Transverse colon (tissue), 4 donors: Measurements from ENCODE around the gene CEACAM7. TPM values are rescaled to one million over a fixed set of nuclear protein-coding genes. Genes with fewer than 3 reads are reported as not detected.

Experiments
- DNase-seq: peaks from one replicate; pipeline ENCODE4 v3.0.0-alpha.2; 2019
- H3K27ac ChIP-seq, 4 donors: fragments of 200-600 bp; sonication (generic); 2 replicates each; pipeline ENCODE4 v1.5.1; 2016 to 2018; ENCODE audit warnings: inconsistent platforms in 4 of 4
- H3K27me3 ChIP-seq: fragments of 200-600 bp; sonication (generic); 2 replicates; pipeline ENCODE4 v1.5.1; 2017; ENCODE audit warnings: inconsistent platforms
- H3K36me3 ChIP-seq, 4 donors: fragments of 200-600 bp; sonication (generic); 2 replicates each; pipeline ENCODE4 v1.5.1; 2017 to 2019; ENCODE audit warnings: inconsistent platforms in 4 of 4
- H3K4me1 ChIP-seq, 4 donors: fragments of 200-600 bp; sonication (generic); 2 replicates each; pipeline ENCODE4 v1.5.1; 2017 to 2020; ENCODE audit warnings: inconsistent platforms in 4 of 4
- H3K4me3 ChIP-seq, 4 donors: fragments of 200-600 bp; sonication (generic); 1 replicate in 1 of 4; 2 replicates in 3 of 4; pipeline versions ENCODE4 v1.5.1 to v1.6.1; 2017 to 2019; ENCODE audit warnings: inconsistent platforms in 4 of 4
- H3K9me3 ChIP-seq, 2 donors: fragments of 200-600 bp; sonication (generic); 2 replicates each; pipeline ENCODE4 v1.5.1; 2017 to 2019; ENCODE audit warnings: inconsistent platforms in 2 of 2
- EP300 ChIP-seq: sonication (generic); formaldehyde crosslinking; IDR thresholded peaks from one replicate; pipeline ENCODE4 v1.6.1; 2017; ENCODE audit warnings: antibody characterized with exemption, low read depth
- POLR2A ChIP-seq: fragments of 450-650 bp; IDR thresholded peaks from one replicate; pipeline ENCODE4 v1.6.1; 2016; ENCODE audit warnings: antibody characterized with exemption, mild to moderate bottlenecking, moderate library complexity
- POLR2AphosphoS5 ChIP-seq, 3 donors: sonication (generic); formaldehyde crosslinking; IDR thresholded peaks; one replicate each; pipeline ENCODE4 v1.6.1; 2016; ENCODE audit warnings: antibody characterized with exemption in 3 of 3
- WGBS, 2 donors: methylation state at CpG; one replicate each; pipeline ENCODE4 v1.1.5; 2018; ENCODE audit warnings: low coverage in 1 of 2; 5-methylcytosine and 5-hydroxymethylcytosine counted together
- in situ Hi-C, 4 donors: fragments of 200-750 bp; cut with MboI; loops; one replicate each; pipeline versions ENCODE4 v1.15.0 to v1.15.1; 2017; ENCODE audit warnings: low sequenced_read_pairs in 3 of 4, low pct_ligation_motif_present in 1 of 4, low pct_unique_long_range_greater_than_20kb in 1 of 4
- intact Hi-C: fragments of 100-400 bp; cut with DNase I; formaldehyde crosslinking; loops from one replicate; pipeline ENCODE4 v1.15.1; 2023; ENCODE audit warnings: low total_unique reads
- total RNA-seq, 4 donors: library from RNA; depleted of rRNA; stranded (reverse); fragments of >200 nt; gene quantifications; one replicate each; pipeline ENCODE4 v1.1.0, GENCODE V29; 2016
- TF ChIP-seq, protein P1 (sequence below), 5 experiments: fragments of 200-600 bp in 3 of 5; fragments of 450-650 bp in 2 of 5; sonication (generic) in 3 of 5; IDR thresholded peaks; 1 replicate in 2 of 5; 2 replicates in 3 of 5; pipeline ENCODE4 v1.5.1; 2016 to 2017; ENCODE audit warnings: antibody characterized with exemption in 5 of 5, inconsistent platforms in 3 of 5, mild to moderate bottlenecking in 2 of 5, moderate library complexity in 1 of 5

Gene CEACAM7
- total RNA-seq, 4 donors from 2014 or later, result 26.3 to 2,498 (median 1,946) TPM

DNA sequence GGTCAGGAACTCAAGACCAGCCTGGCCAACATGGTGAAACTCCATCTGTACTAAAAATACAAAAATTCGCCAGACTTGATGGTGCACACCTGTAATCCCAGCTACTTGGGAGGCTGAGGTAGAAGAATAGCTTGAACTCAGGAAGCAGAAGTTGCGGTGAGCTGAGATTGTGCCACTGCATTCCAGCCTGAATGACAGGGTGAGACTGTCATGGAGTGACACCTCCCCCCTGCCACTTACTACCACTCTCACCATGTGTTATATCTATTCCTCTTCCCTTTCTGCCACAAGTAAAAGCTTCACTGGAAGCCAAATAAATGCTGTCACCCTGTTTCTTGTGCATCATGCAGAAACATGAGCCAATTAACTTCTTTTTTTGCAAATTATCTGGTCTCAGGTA, 50.6 kb downstream of the CEACAM7 start:
- H3K4me1 ChIP-seq, result peaks cover 0 to 4% (median 0%) of the 10 kb centered on the region in 4 donors
- H3K36me3 ChIP-seq, result no peaks in the 10 kb centered on the region
- H3K4me3 ChIP-seq, result no peak overlapping the region
- WGBS, 2 donors, result 74 to 100% methylated on average over 1 to 2 of the region's 2 CpGs
- TF ChIP-seq EP300, result no peak
- TF ChIP-seq, protein P1, sequence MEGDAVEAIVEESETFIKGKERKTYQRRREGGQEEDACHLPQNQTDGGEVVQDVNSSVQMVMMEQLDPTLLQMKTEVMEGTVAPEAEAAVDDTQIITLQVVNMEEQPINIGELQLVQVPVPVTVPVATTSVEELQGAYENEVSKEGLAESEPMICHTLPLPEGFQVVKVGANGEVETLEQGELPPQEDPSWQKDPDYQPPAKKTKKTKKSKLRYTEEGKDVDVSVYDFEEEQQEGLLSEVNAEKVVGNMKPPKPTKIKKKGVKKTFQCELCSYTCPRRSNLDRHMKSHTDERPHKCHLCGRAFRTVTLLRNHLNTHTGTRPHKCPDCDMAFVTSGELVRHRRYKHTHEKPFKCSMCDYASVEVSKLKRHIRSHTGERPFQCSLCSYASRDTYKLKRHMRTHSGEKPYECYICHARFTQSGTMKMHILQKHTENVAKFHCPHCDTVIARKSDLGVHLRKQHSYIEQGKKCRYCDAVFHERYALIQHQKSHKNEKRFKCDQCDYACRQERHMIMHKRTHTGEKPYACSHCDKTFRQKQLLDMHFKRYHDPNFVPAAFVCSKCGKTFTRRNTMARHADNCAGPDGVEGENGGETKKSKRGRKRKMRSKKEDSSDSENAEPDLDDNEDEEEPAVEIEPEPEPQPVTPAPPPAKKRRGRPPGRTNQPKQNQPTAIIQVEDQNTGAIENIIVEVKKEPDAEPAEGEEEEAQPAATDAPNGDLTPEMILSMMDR (IDR thresholded peaks at IDR 0.05), result no peak
- H3K27ac ChIP-seq, result no peak overlapping the region
- no peak for DNase-seq
- no peaks in the 10 kb centered on the region for H3K9me3 ChIP-seq
- intact Hi-C loops, result no loop called here
- in situ Hi-C loops, result no loop called here
- peaks cover 40% of the 10 kb centered on the region for H3K27me3 ChIP-seq

DNA sequence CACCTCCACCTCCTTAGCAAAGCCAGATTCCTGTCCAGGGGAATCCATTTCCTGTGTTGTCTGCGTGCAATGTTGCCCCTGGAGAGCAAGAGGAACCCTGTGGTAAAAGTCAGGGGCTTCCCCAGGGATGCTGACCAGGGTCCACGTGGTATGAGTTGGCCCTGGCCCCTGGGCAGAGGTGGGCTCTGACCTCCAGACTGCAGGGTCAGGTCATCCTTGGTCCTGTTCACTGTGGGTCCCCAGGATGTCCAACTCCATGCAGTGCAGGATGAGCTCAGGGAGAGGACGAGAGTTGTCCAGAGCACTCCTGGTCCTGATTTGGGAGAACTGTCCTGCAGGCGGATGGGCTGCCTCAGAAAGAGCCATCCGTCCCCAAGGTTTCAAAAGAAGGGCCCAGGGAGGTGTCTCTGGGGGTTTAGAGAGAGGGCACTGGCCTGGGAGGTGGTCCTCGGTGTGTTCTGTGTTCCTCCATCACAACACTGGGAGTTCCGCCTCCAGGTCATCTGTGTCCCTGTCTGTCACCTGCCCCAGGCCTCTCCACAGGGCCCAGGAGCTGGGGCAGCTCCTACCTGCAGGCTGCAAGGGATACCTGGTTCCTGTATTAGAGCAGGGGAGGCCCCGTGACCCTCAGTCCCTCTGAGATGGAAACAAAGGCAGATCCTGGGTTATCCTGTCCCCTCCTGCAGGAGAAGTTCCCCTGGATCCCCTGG, 59.9 kb downstream of the CEACAM7 start:
- Histone ChIP-seq H3K27me3 (peaks cover 21% of the 10 kb centered on the region), H3K36me3 (no peaks in the 10 kb centered on the region), H3K27ac (no peak overlapping the region), H3K4me3 (no peak overlapping the region), H3K4me1 (no peaks in the 10 kb centered on the region), H3K9me3 (peaks cover 10% of the 10 kb centered on the region in 2 donors)
- no peak for DNase-seq
- in situ Hi-C loops, result no loop called here
- intact Hi-C loops, result no loop called here
- WGBS, 2 donors, result 61% methylated on average over 8 of the region's 8 CpGs; no CpG with 5 or more reads in 1 of the 2 donors
- no peak for TF ChIP-seq POLR2A
- no peak for TF ChIP-seq POLR2AphosphoS5 (IDR thresholded peaks at IDR 0.05)
- TF ChIP-seq, protein P1 (IDR thresholded peaks at IDR 0.05), result no peak
- no peak for TF ChIP-seq EP300

DNA sequence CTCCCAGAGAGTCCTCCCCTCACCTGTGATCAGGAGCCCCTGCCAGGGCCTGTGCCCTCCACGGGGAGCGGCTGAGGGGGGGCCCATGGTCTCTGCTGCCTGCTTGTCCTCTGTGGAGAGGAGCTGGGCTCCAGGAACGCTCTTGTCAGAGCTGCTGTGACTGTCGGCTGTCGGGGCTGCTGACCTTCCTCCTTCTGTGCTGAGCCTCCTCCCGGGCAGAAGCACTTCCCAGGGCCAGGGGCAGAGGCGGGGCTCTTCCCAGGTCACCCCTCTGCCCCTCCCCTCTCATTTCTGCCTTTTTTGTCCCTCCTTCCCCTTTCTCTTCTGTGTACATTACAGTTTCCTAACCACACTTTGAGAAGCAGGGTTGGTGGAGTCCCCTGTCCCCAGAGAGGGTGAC, 61.2 kb downstream of the CEACAM7 start, which contains the start of gene CEACAM4:
CEACAM4 (minus strand) TSS at position 198 of the 400 bp plus-strand sequence; CDS start at position 87, 111 bp downstream.
- intact Hi-C loops (no loop called here), in situ Hi-C loops (no loop called here)
- H3K27me3 ChIP-seq, result peaks cover 21% of the 10 kb centered on the region
- no peaks in the 10 kb centered on the region for H3K36me3 ChIP-seq
- TF ChIP-seq POLR2AphosphoS5 (IDR thresholded peaks at IDR 0.05) (peak in 1 of 3 donors; percentile 31), EP300 (no peak), POLR2A (peak; percentile 29)
- TF ChIP-seq, protein P1 (IDR thresholded peaks at IDR 0.05), result no peak
- 30% methylated on average over 7 of the region's 7 CpGs; no CpG with 5 or more reads in 1 of the 2 donors for WGBS, 2 donors
- H3K4me3 ChIP-seq, result peak within 1 kb of the TSS in 1 of 4 donors; percentile 13
- H3K9me3 ChIP-seq, result peaks cover 10% of the 10 kb centered on the region in 2 donors
- DNase-seq, result no peak
- no peak within 1 kb of the TSS for H3K27ac ChIP-seq
- H3K4me1 ChIP-seq, result no peaks in the 10 kb centered on the region

DNA sequence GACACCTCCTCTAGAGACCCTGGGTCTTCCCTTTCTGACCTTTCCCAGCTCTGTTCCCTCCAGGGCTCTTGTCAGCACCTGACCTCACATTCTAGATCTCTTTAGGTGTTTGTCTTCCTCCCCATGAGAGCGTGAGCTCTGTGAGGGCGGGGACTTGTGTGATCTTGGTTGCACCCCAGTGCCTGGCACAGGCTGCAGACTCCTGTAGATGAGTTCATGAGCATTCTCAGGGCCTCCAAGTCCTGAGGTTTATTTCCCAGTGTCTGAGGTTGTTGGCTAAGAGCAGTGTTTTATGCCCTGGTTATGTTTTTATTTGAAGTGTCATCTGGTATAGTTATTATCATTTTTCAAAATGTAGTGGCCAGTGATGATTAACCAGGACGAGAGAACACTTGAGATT, 61.8 kb downstream of the CEACAM7 start:
- peak overlapping the region in 1 of 4 donors; percentile 13 for H3K4me3 ChIP-seq
- no peak overlapping the region for H3K27ac ChIP-seq
- no peaks in the 10 kb centered on the region for H3K4me1 ChIP-seq
- no peak for DNase-seq
- no peaks in the 10 kb centered on the region for H3K36me3 ChIP-seq
- TF ChIP-seq, protein P1 (IDR thresholded peaks at IDR 0.05), result no peak
- TF ChIP-seq POLR2A, result no peak
- TF ChIP-seq EP300, result no peak
- TF ChIP-seq POLR2AphosphoS5 (IDR thresholded peaks at IDR 0.05), result no peak
- in situ Hi-C loops, result no loop called here
- peaks cover 10% of the 10 kb centered on the region in 2 donors for H3K9me3 ChIP-seq
- peaks cover 21% of the 10 kb centered on the region for H3K27me3 ChIP-seq
- 20 to 31% methylated on average over 1 to 3 of the region's 3 CpGs for WGBS, 2 donors
- intact Hi-C loops, result no loop called here
